ENCODE results near the gene LEAP2. TPM values are rescaled to one million over a fixed set of nuclear protein-coding genes. Genes with fewer than 3 reads are reported as not detected.

Gene LEAP2
- total and polyA plus RNA-seq, 2 donors (not counting 1 experiment from before 2014, with no cell fraction given), result 2.2 to 5.4 TPM

GRCh38 chr5:132853323-132853722 is 20.1 kb upstream of the LEAP2 start:
- Histone ChIP-seq H4K20me1 (ENCODE audit: control insufficient read depth, insufficient read depth, low read length, poor library complexity, severe bottlenecking) (no peaks in the 10 kb centered on the region), H3K4me1 (ENCODE audit: control insufficient read depth in 2 of 2, insufficient read depth in 2 of 2, low read length in 2 of 2) (no peaks in the 10 kb centered on the region), H3K27me3 (replicated peaks in 1 of 4; ENCODE audit: control extremely low read depth in 1 of 4, control insufficient read depth in 3 of 4, insufficient read depth in 4 of 4, low read length in 3 of 4) (peaks cover 0 to 4% (median 0%) of the 10 kb centered on the region in 4 experiments), H3K36me3 (replicated peaks in 1 of 2; ENCODE audit: control extremely low read depth in 1 of 2, control insufficient read depth in 1 of 2, extremely low read depth in 1 of 2, insufficient read depth in 2 of 2, low read length in 1 of 2) (no peaks in the 10 kb centered on the region), H3K27ac (ENCODE audit: low read length in 2 of 2) (no peak overlapping the region), H3K79me2 (ENCODE audit: control insufficient read depth, insufficient read depth, low read length) (no peaks in the 10 kb centered on the region), H3K9ac (ENCODE audit: low read length) (no peak overlapping the region), H2AFZ (ENCODE audit: insufficient read depth, low read depth, low read length, poor library complexity, severe bottlenecking) (no peak overlapping the region), H3K4me3 (ENCODE audit: control extremely low read depth in 1 of 5, extremely low read depth in 1 of 5, insufficient read depth in 1 of 5, low read depth in 2 of 5, low read length in 4 of 5) (no peak overlapping the region), H3K4me2 (replicated peaks; ENCODE audit: low read depth, low read length, poor library complexity, severe bottlenecking) (no peak overlapping the region), H3K9me3 (ENCODE audit: control extremely low read depth in 1 of 3, control insufficient read depth in 2 of 3, insufficient read depth in 1 of 3, low read length in 2 of 3) (no peaks in the 10 kb centered on the region)
- H3K27ac Mint-ChIP-seq, result no peak overlapping the region
- ATAC-seq (ENCODE audit: low read depth), result no peak
- no peaks in the 10 kb centered on the region for H3K9me3 Mint-ChIP-seq (ENCODE audit: insufficient read depth)
- H3K4me1 Mint-ChIP-seq, result no peaks in the 10 kb centered on the region
- DNase-seq, result no peak
- ChIA-PET POLR2A (no interaction called here), CTCF (interaction anchor here (2.2 kb wide), 1 partner anchor 24 kb away, joined by 9 read pairs; no protein-coding TSS in a partner anchor)
- no CpG with 5 or more reads among the region's 3 CpGs for WGBS (ENCODE audit: insufficient coverage)
- peaks cover 13% of the 10 kb centered on the region for H3K27me3 Mint-ChIP-seq
- no peak for TF ChIP-seq CTCF (IDR thresholded peaks at IDR 0.05)
- TF ChIP-seq EZH2 (IDR thresholded peaks at IDR 0.05; ENCODE audit: borderline replicate concordance, insufficient read depth, low read depth, low read length, poor library complexity, severe bottlenecking), result no peak
- no peak overlapping the region for H3K4me3 Mint-ChIP-seq
- intact Hi-C loops (cut with micrococcal nuclease), result no loop called here

GRCh38 chr5:132853790-132854189 is 19.7 kb upstream of the LEAP2 start:
- TF ChIP-seq EZH2 (IDR thresholded peaks at IDR 0.05; ENCODE audit: borderline replicate concordance, insufficient read depth, low read depth, low read length, poor library complexity, severe bottlenecking) (no peak), CTCF (IDR thresholded peaks at IDR 0.05) (no peak)
- H3K27me3 Mint-ChIP-seq, result peaks cover 16% of the 10 kb centered on the region
- Histone ChIP-seq H3K27me3 (replicated peaks in 1 of 4; ENCODE audit: control extremely low read depth in 1 of 4, control insufficient read depth in 3 of 4, insufficient read depth in 4 of 4, low read length in 3 of 4) (peaks cover 0 to 4% (median 0%) of the 10 kb centered on the region in 4 experiments), H2AFZ (ENCODE audit: insufficient read depth, low read depth, low read length, poor library complexity, severe bottlenecking) (no peak overlapping the region), H3K4me1 (ENCODE audit: control insufficient read depth in 2 of 2, insufficient read depth in 2 of 2, low read length in 2 of 2) (no peaks in the 10 kb centered on the region), H3K79me2 (ENCODE audit: control insufficient read depth, insufficient read depth, low read length) (no peaks in the 10 kb centered on the region), H4K20me1 (ENCODE audit: control insufficient read depth, insufficient read depth, low read length, poor library complexity, severe bottlenecking) (no peaks in the 10 kb centered on the region), H3K4me3 (ENCODE audit: control extremely low read depth in 1 of 5, extremely low read depth in 1 of 5, insufficient read depth in 1 of 5, low read depth in 2 of 5, low read length in 4 of 5) (no peak overlapping the region), H3K36me3 (replicated peaks in 1 of 2; ENCODE audit: control extremely low read depth in 1 of 2, control insufficient read depth in 1 of 2, extremely low read depth in 1 of 2, insufficient read depth in 2 of 2, low read length in 1 of 2) (no peaks in the 10 kb centered on the region), H3K9me3 (ENCODE audit: control extremely low read depth in 1 of 3, control insufficient read depth in 2 of 3, insufficient read depth in 1 of 3, low read length in 2 of 3) (no peaks in the 10 kb centered on the region), H3K4me2 (replicated peaks; ENCODE audit: low read depth, low read length, poor library complexity, severe bottlenecking) (no peak overlapping the region), H3K9ac (ENCODE audit: low read length) (no peak overlapping the region), H3K27ac (ENCODE audit: low read length in 2 of 2) (no peak overlapping the region)
- H3K27ac Mint-ChIP-seq, result no peak overlapping the region
- no peaks in the 10 kb centered on the region for H3K9me3 Mint-ChIP-seq (ENCODE audit: insufficient read depth)
- CTCF ChIA-PET, result interaction anchor here (0.8 to 2.2 kb wide), 3 partner anchors 24 to 34 kb away, joined by 3 to 9 read pairs (median 3); no protein-coding TSS in a partner anchor
- DNase-seq (no peak), ATAC-seq (ENCODE audit: low read depth) (no peak)
- no CpG with 5 or more reads among the region's 1 CpG for WGBS (ENCODE audit: insufficient coverage)
- POLR2A ChIA-PET, result no interaction called here
- H3K4me3 Mint-ChIP-seq, result no peak overlapping the region
- intact Hi-C loops (cut with micrococcal nuclease), result no loop called here
- H3K4me1 Mint-ChIP-seq, result no peaks in the 10 kb centered on the region
